ENCODE results near the gene PSRC1.

Gene PSRC1

DNA sequence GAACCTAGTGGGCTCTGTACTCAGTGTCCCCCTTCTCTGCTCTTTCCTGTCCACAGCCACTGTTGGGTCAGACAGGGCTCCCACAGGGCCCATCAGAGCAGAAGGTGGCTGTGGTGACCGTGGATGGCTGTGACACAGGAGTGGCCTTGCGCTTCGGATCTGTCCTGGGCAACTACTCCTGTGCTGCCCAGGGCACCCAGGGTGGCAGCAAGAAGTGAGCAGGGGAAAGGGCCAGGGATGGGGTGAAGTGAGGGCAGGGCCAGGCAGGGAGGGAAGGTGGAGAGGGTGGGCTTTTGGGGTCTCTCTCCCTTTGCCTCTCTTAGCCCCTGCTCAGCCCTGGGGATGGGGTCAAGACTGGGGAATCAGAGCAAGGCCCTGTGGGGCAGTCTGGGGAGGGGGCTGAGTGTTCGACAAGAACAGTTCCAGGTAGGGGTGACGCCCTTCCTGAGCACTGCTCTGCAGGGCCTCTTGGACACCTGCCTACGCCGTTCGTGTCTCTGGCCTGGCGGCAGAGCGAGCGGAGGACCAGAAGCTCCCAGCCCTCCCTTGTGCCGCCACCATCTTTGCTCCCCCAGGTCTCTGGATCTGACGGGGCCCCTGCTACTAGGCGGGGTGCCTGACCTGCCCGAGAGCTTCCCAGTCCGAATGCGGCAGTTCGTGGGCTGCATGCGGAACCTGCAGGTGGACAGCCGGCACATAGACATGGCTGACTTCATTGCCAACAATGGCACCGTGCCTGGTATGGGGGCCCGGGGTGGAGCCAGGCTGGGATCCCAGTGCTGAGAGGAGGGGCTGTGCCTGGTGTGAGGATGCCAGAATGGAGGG lies 20.5 kb downstream of the PSRC1 start:
- H3K9me3 ChIP-seq (ENCODE audit: insufficient read depth, low read length) = no peaks in the 10 kb centered on the region
- H3F3A ChIP-seq (ENCODE audit: insufficient read depth) = no peaks in the 10 kb centered on the region
- H3K4me2 ChIP-seq (ENCODE audit: low read depth, low read length, poor library complexity, severe bottlenecking) = no peak overlapping the region
- no peaks in the 10 kb centered on the region for H3K36me3 ChIP-seq (ENCODE audit: low read length)
- no peak overlapping the region for H3K4me3 ChIP-seq (ENCODE audit: insufficient read depth, low read length, poor library complexity, severe bottlenecking)
- no peak overlapping the region for H2AFZ ChIP-seq (ENCODE audit: low read depth, low read length, severe bottlenecking)
- TF ChIP-seq, protein P1, sequence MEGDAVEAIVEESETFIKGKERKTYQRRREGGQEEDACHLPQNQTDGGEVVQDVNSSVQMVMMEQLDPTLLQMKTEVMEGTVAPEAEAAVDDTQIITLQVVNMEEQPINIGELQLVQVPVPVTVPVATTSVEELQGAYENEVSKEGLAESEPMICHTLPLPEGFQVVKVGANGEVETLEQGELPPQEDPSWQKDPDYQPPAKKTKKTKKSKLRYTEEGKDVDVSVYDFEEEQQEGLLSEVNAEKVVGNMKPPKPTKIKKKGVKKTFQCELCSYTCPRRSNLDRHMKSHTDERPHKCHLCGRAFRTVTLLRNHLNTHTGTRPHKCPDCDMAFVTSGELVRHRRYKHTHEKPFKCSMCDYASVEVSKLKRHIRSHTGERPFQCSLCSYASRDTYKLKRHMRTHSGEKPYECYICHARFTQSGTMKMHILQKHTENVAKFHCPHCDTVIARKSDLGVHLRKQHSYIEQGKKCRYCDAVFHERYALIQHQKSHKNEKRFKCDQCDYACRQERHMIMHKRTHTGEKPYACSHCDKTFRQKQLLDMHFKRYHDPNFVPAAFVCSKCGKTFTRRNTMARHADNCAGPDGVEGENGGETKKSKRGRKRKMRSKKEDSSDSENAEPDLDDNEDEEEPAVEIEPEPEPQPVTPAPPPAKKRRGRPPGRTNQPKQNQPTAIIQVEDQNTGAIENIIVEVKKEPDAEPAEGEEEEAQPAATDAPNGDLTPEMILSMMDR (IDR thresholded peaks at IDR 0.05; ENCODE audit: insufficient read depth, low read length, poor library complexity, severe bottlenecking) = no peak
- TF ChIP-seq EZH2phosphoT487 (conservative IDR thresholded peaks at IDR 0.05; ENCODE audit: low read length) = no peak
- no peaks in the 10 kb centered on the region for H3K27me3 ChIP-seq (ENCODE audit: low read length)
- H3K79me2 ChIP-seq (ENCODE audit: insufficient read depth, low read length) = no peaks in the 10 kb centered on the region
- no peaks in the 10 kb centered on the region for H4K20me1 ChIP-seq (ENCODE audit: low read depth, low read length)
- no peaks in the 10 kb centered on the region for H3K9me2 ChIP-seq (replicated peaks; ENCODE audit: insufficient read depth, low read length)
- no peak overlapping the region for H3K9ac ChIP-seq (ENCODE audit: low read length)
- no peak overlapping the region for H3K27ac ChIP-seq (ENCODE audit: low read depth, low read length)

- no peaks in the 10 kb centered on the region for H3K79me2 ChIP-seq (ENCODE audit: insufficient read depth, low read length)
- H3F3A ChIP-seq (ENCODE audit: insufficient read depth) = no peaks in the 10 kb centered on the region
- H3K9ac ChIP-seq (ENCODE audit: low read length) = no peak overlapping the region
- H3K9me2 ChIP-seq (replicated peaks; ENCODE audit: insufficient read depth, low read length) = no peaks in the 10 kb centered on the region
- no peak overlapping the region for H2AFZ ChIP-seq (ENCODE audit: low read depth, low read length, severe bottlenecking)
- H3K4me3 ChIP-seq (ENCODE audit: insufficient read depth, low read length, poor library complexity, severe bottlenecking) = no peak overlapping the region
- TF ChIP-seq, protein P1 (IDR thresholded peaks at IDR 0.05; ENCODE audit: insufficient read depth, low read length, poor library complexity, severe bottlenecking) = no peak
- TF ChIP-seq EZH2phosphoT487 (conservative IDR thresholded peaks at IDR 0.05; ENCODE audit: low read length) = no peak
- H3K27ac ChIP-seq (ENCODE audit: low read depth, low read length) = no peak overlapping the region
- H3K36me3 ChIP-seq (ENCODE audit: low read length) = no peaks in the 10 kb centered on the region
- H3K27me3 ChIP-seq (ENCODE audit: low read length) = no peaks in the 10 kb centered on the region
- H4K20me1 ChIP-seq (ENCODE audit: low read depth, low read length) = no peaks in the 10 kb centered on the region
- no peaks in the 10 kb centered on the region for H3K9me3 ChIP-seq (ENCODE audit: insufficient read depth, low read length)
- no peak overlapping the region for H3K4me2 ChIP-seq (ENCODE audit: low read depth, low read length, poor library complexity, severe bottlenecking)
Measured at GRCh38 chr1:109261578-109261977, 21.4 kb downstream of the PSRC1 start.

DNA sequence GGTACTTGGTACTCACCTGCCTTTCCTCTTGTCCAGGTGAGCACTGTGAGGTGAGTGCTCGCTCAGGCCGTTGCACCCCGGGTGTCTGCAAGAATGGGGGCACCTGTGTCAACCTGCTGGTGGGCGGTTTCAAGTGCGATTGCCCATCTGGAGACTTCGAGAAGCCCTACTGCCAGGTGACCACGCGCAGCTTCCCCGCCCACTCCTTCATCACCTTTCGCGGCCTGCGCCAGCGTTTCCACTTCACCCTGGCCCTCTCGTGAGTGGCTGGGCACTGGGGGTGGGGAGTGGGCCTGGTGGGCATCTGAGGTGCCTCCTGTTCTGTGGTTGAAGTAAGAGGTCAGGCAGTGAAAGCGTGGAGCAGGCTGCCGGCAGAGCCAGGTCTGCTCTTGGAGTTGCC lies 21.9 kb downstream of the PSRC1 start:
- Histone ChIP-seq H3K9me2 (replicated peaks; ENCODE audit: insufficient read depth, low read length) (no peaks in the 10 kb centered on the region), H2AFZ (ENCODE audit: low read depth, low read length, severe bottlenecking) (no peak overlapping the region), H3K79me2 (ENCODE audit: insufficient read depth, low read length) (no peaks in the 10 kb centered on the region), H3K36me3 (ENCODE audit: low read length) (no peaks in the 10 kb centered on the region), H4K20me1 (ENCODE audit: low read depth, low read length) (no peaks in the 10 kb centered on the region), H3K27me3 (ENCODE audit: low read length) (no peaks in the 10 kb centered on the region), H3K4me3 (ENCODE audit: insufficient read depth, low read length, poor library complexity, severe bottlenecking) (no peak overlapping the region), H3K4me2 (ENCODE audit: low read depth, low read length, poor library complexity, severe bottlenecking) (no peak overlapping the region), H3F3A (ENCODE audit: insufficient read depth) (no peaks in the 10 kb centered on the region), H3K9me3 (ENCODE audit: insufficient read depth, low read length) (no peaks in the 10 kb centered on the region), H3K27ac (ENCODE audit: low read depth, low read length) (no peak overlapping the region), H3K9ac (ENCODE audit: low read length) (no peak overlapping the region)
- TF ChIP-seq, protein P1 (IDR thresholded peaks at IDR 0.05; ENCODE audit: insufficient read depth, low read length, poor library complexity, severe bottlenecking) = no peak
- TF ChIP-seq EZH2phosphoT487 (conservative IDR thresholded peaks at IDR 0.05; ENCODE audit: low read length) = no peak
